ENCODE data around the gene CIB1.

Gene CIB1

GRCh38 chr15:90212221-90213098 is 21.3 kb downstream of the CIB1 start:
- DNase-seq (no peak), ATAC-seq (no peak)
- H3K9me3 Mint-ChIP-seq, result no peaks in the 10 kb centered on the region
- no peaks in the 10 kb centered on the region for H3K27me3 Mint-ChIP-seq
- H3K4me3 Mint-ChIP-seq, result no peak overlapping the region
- H3K27ac Mint-ChIP-seq, result no peak overlapping the region
- H3K4me1 Mint-ChIP-seq, result peaks cover 22% of the 10 kb centered on the region

GRCh38 chr15:90211440-90212143 is 22.1 kb downstream of the CIB1 start:
- Mint-ChIP-seq H3K27ac (no peak overlapping the region), H3K4me3 (no peak overlapping the region), H3K4me1 (peaks cover 17% of the 10 kb centered on the region), H3K27me3 (no peaks in the 10 kb centered on the region), H3K9me3 (no peaks in the 10 kb centered on the region)
- no peak for ATAC-seq
- DNase-seq, result no peak

- H3K4me3 Mint-ChIP-seq, result no peak overlapping the region
- H3K9me3 Mint-ChIP-seq, result no peaks in the 10 kb centered on the region
- H3K4me1 Mint-ChIP-seq, result peaks cover 17% of the 10 kb centered on the region
- peak overlapping the region in 1 of 2 donors; percentile 29 for H3K27ac Mint-ChIP-seq
- DNase-seq (no peak), ATAC-seq (no peak)
- no peaks in the 10 kb centered on the region for H3K27me3 Mint-ChIP-seq
These were observed 22.7 kb downstream of the CIB1 start for GRCh38 chr15:90211009-90211408.

- Mint-ChIP-seq H3K4me3 (no peak overlapping the region), H3K27ac (peak overlapping the region in 1 of 2 donors; percentile 29)
These were observed 23.1 kb downstream of the CIB1 start for GRCh38 chr15:90210593-90210992.

GRCh38 chr15:90209591-90209990 is 24.1 kb downstream of the CIB1 start:
- H3K27ac Mint-ChIP-seq, result peak overlapping the region in 1 of 2 donors; percentile 89
- no peaks in the 10 kb centered on the region for H3K27me3 Mint-ChIP-seq
- ATAC-seq (peak; percentile 71), DNase-seq (peak in 1 of 2 donors; percentile 26)
- no peak overlapping the region for H3K4me3 Mint-ChIP-seq
- H3K4me1 Mint-ChIP-seq, result peaks cover 17% of the 10 kb centered on the region
- no peaks in the 10 kb centered on the region for H3K9me3 Mint-ChIP-seq

More at GRCh38 chr15:90210593-90210992, 23.1 kb downstream of the CIB1 start:
- Mint-ChIP-seq H3K4me1 (peaks cover 17% of the 10 kb centered on the region), H3K9me3 (no peaks in the 10 kb centered on the region), H3K27me3 (no peaks in the 10 kb centered on the region)
- DNase-seq, result no peak
- ATAC-seq, result no peak

- no peaks in the 10 kb centered on the region for H3K9me3 Mint-ChIP-seq
- no peaks in the 10 kb centered on the region for H3K27me3 Mint-ChIP-seq
- ATAC-seq (no peak), DNase-seq (no peak)
- no peak overlapping the region for H3K4me3 Mint-ChIP-seq
- H3K4me1 Mint-ChIP-seq, result peaks cover 17% of the 10 kb centered on the region
- H3K27ac Mint-ChIP-seq, result no peak overlapping the region
These were observed 25.4 kb downstream of the CIB1 start for GRCh38 chr15:90208356-90208755.

- H3K27ac Mint-ChIP-seq, result no peak overlapping the region
- no peak for DNase-seq
- H3K4me3 Mint-ChIP-seq, result no peak overlapping the region
- H3K9me3 Mint-ChIP-seq, result no peaks in the 10 kb centered on the region
- peaks cover 5% of the 10 kb centered on the region for H3K27me3 Mint-ChIP-seq
- ATAC-seq, result no peak
- H3K4me1 Mint-ChIP-seq, result peaks cover 27% of the 10 kb centered on the region
These were observed 26.5 kb downstream of the CIB1 start for GRCh38 chr15:90207252-90207651.

GRCh38 chr15:90205886-90206285 is 27.9 kb downstream of the CIB1 start:
- H3K27ac Mint-ChIP-seq, result no peak overlapping the region
- H3K4me1 Mint-ChIP-seq, result peaks cover 32% of the 10 kb centered on the region
- ATAC-seq (no peak), DNase-seq (no peak)
- H3K27me3 Mint-ChIP-seq, result peaks cover 8% of the 10 kb centered on the region
- H3K4me3 Mint-ChIP-seq, result no peak overlapping the region
- H3K9me3 Mint-ChIP-seq, result no peaks in the 10 kb centered on the region

GRCh38 chr15:90205050-90205848 is 28.5 kb downstream of the CIB1 start:
- no peak for ATAC-seq
- no peak overlapping the region for H3K27ac Mint-ChIP-seq
- H3K27me3 Mint-ChIP-seq, result peaks cover 8% of the 10 kb centered on the region
- H3K4me3 Mint-ChIP-seq, result no peak overlapping the region
- H3K9me3 Mint-ChIP-seq, result no peaks in the 10 kb centered on the region
- peaks cover 32% of the 10 kb centered on the region for H3K4me1 Mint-ChIP-seq
- no peak for DNase-seq

GRCh38 chr15:90203922-90204321 is 29.8 kb downstream of the CIB1 start:
- Mint-ChIP-seq H3K4me1 (peaks cover 23% of the 10 kb centered on the region), H3K27ac (no peak overlapping the region), H3K27me3 (peaks cover 8% of the 10 kb centered on the region), H3K4me3 (no peak overlapping the region), H3K9me3 (no peaks in the 10 kb centered on the region)
- DNase-seq (no peak), ATAC-seq (no peak)

- no peaks in the 10 kb centered on the region for H3K9me3 Mint-ChIP-seq
- peaks cover 23% of the 10 kb centered on the region for H3K4me1 Mint-ChIP-seq
- no peak for ATAC-seq
- DNase-seq, result no peak
- no peak overlapping the region for H3K27ac Mint-ChIP-seq
- no peak overlapping the region for H3K4me3 Mint-ChIP-seq
- H3K27me3 Mint-ChIP-seq, result peaks cover 8% of the 10 kb centered on the region
These were observed 30.3 kb downstream of the CIB1 start for GRCh38 chr15:90203473-90203872.

GRCh38 chr15:90202929-90203328 is 30.8 kb downstream of the CIB1 start:
- Mint-ChIP-seq H3K4me1 (peaks cover 23% of the 10 kb centered on the region), H3K27ac (no peak overlapping the region), H3K27me3 (peaks cover 8% of the 10 kb centered on the region), H3K4me3 (peak overlapping the region; percentile 77 to 85), H3K9me3 (no peaks in the 10 kb centered on the region)
- DNase-seq, result no peak
- no peak for ATAC-seq

GRCh38 chr15:90201944-90202375 is 31.8 kb downstream of the CIB1 start:
- Mint-ChIP-seq H3K9me3 (no peaks in the 10 kb centered on the region), H3K4me3 (peak overlapping the region; percentile 81 to 82), H3K27me3 (peaks cover 8% of the 10 kb centered on the region), H3K27ac (no peak overlapping the region), H3K4me1 (peaks cover 23% of the 10 kb centered on the region)
- ATAC-seq (no peak), DNase-seq (no peak)

- Mint-ChIP-seq H3K4me1 (peaks cover 23% of the 10 kb centered on the region), H3K9me3 (no peaks in the 10 kb centered on the region), H3K27ac (peak within 1 kb of the TSS in 1 of 2 donors; percentile 64), H3K27me3 (peaks cover 8% of the 10 kb centered on the region), H3K4me3 (peak within 1 kb of the TSS; percentile 85 to 90)
- ATAC-seq (peak; percentile 92), DNase-seq (peak; percentile 67 to 73)
These were observed 32.4 kb downstream of the CIB1 start, which contains the start of gene SEMA4B for GRCh38 chr15:90201130-90201943. Gene SEMA4B, plus strand, starts transcription at chr15:90201330. Its CDS starts 249 bp downstream, at chr15:90201579.
